Measurements from ENCODE around the gene SPATA18. TPM values are rescaled to one million over a fixed set of nuclear protein-coding genes. Genes with fewer than 3 reads are reported as not detected.
A peak's percentile ranks its signal among the peaks of the same experiment; 100 is the strongest.

Gene SPATA18
- total and polyA plus RNA-seq, 2 of the 13 experiments (the other 11 are each of a cell fraction or from before 2014, with no cell fraction given) = 5.7 to 13.2 TPM

DNA sequence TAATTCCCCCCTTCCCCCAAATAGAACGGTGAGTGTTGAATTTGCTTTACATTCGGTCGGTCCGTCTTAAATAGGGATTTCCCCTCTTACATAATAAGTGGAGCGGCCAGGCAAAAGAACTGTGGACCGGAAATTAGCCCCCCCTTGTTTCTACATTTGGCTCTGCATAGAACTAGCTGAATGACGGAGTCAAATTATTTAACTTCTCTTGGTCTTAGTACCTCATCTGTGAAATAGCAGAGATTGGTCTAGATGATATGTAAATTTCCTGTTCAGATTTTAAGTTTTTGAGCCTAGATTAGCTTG lies 1.3 kb downstream of the SPATA18 start (continued):
- TF ChIP-seq, protein P1, sequence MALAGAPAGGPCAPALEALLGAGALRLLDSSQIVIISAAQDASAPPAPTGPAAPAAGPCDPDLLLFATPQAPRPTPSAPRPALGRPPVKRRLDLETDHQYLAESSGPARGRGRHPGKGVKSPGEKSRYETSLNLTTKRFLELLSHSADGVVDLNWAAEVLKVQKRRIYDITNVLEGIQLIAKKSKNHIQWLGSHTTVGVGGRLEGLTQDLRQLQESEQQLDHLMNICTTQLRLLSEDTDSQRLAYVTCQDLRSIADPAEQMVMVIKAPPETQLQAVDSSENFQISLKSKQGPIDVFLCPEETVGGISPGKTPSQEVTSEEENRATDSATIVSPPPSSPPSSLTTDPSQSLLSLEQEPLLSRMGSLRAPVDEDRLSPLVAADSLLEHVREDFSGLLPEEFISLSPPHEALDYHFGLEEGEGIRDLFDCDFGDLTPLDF (CRISPR knock-in tag; IDR thresholded peaks at IDR 0.05) = no peak
- TF ChIP-seq NR1H2 (CRISPR knock-in tag; IDR thresholded peaks at IDR 0.05; ENCODE audit: borderline replicate concordance, low read depth) (no peak), GABPB1 (CRISPR knock-in tag; IDR thresholded peaks at IDR 0.05) (peak; percentile 75; the same call in 1 of the 2 replicates), ZNF883 (CRISPR knock-in tag; IDR thresholded peaks at IDR 0.05; ENCODE audit: not compliant biosample characterization) (no peak), IRX3 (CRISPR knock-in tag; IDR thresholded peaks at IDR 0.05; ENCODE audit: borderline replicate concordance, low read depth) (no peak), CREM (IDR thresholded peaks at IDR 0.05) (peak; percentile 43), CREM (CRISPR knock-in tag; IDR thresholded peaks at IDR 0.05) (no peak), TRIM24 (CRISPR knock-in tag; IDR thresholded peaks at IDR 0.05) (no peak), BCL6 (CRISPR knock-in tag; IDR thresholded peaks at IDR 0.05) (no peak), ZNF629 (CRISPR knock-in tag; conservative IDR thresholded peaks at IDR 0.05) (no peak), ZNF605 (CRISPR knock-in tag; IDR thresholded peaks at IDR 0.05) (no peak), ZNF468 (CRISPR knock-in tag; IDR thresholded peaks at IDR 0.05) (no peak), LCORL (IDR thresholded peaks at IDR 0.05) (no peak), LCORL (CRISPR knock-in tag; IDR thresholded peaks at IDR 0.05) (peak; percentile 62), RCOR2 (CRISPR knock-in tag; IDR thresholded peaks at IDR 0.05) (no peak), ZNF331 (CRISPR knock-in tag; IDR thresholded peaks at IDR 0.05) (0 out of 2 replicates have a peak, but pooled peaks have one; percentile 26), ZNF746 (CRISPR knock-in tag; IDR thresholded peaks at IDR 0.05) (peak; percentile 82; the same call in 1 of the 2 replicates)
- TF ChIP-seq, protein P2, sequence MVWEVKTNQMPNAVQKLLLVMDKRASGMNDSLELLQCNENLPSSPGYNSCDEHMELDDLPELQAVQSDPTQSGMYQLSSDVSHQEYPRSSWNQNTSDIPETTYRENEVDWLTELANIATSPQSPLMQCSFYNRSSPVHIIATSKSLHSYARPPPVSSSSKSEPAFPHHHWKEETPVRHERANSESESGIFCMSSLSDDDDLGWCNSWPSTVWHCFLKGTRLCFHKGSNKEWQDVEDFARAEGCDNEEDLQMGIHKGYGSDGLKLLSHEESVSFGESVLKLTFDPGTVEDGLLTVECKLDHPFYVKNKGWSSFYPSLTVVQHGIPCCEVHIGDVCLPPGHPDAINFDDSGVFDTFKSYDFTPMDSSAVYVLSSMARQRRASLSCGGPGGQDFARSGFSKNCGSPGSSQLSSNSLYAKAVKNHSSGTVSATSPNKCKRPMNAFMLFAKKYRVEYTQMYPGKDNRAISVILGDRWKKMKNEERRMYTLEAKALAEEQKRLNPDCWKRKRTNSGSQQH (CRISPR knock-in tag; IDR thresholded peaks at IDR 0.05; ENCODE audit: low read depth) = no peak; the same call in 1 of the 2 replicates
- TF ChIP-seq, protein P3, sequence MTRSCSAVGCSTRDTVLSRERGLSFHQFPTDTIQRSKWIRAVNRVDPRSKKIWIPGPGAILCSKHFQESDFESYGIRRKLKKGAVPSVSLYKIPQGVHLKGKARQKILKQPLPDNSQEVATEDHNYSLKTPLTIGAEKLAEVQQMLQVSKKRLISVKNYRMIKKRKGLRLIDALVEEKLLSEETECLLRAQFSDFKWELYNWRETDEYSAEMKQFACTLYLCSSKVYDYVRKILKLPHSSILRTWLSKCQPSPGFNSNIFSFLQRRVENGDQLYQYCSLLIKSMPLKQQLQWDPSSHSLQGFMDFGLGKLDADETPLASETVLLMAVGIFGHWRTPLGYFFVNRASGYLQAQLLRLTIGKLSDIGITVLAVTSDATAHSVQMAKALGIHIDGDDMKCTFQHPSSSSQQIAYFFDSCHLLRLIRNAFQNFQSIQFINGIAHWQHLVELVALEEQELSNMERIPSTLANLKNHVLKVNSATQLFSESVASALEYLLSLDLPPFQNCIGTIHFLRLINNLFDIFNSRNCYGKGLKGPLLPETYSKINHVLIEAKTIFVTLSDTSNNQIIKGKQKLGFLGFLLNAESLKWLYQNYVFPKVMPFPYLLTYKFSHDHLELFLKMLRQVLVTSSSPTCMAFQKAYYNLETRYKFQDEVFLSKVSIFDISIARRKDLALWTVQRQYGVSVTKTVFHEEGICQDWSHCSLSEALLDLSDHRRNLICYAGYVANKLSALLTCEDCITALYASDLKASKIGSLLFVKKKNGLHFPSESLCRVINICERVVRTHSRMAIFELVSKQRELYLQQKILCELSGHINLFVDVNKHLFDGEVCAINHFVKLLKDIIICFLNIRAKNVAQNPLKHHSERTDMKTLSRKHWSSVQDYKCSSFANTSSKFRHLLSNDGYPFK (CRISPR knock-in tag; IDR thresholded peaks at IDR 0.05; ENCODE audit: borderline replicate concordance) = no peak
- TF ChIP-seq, protein P4, sequence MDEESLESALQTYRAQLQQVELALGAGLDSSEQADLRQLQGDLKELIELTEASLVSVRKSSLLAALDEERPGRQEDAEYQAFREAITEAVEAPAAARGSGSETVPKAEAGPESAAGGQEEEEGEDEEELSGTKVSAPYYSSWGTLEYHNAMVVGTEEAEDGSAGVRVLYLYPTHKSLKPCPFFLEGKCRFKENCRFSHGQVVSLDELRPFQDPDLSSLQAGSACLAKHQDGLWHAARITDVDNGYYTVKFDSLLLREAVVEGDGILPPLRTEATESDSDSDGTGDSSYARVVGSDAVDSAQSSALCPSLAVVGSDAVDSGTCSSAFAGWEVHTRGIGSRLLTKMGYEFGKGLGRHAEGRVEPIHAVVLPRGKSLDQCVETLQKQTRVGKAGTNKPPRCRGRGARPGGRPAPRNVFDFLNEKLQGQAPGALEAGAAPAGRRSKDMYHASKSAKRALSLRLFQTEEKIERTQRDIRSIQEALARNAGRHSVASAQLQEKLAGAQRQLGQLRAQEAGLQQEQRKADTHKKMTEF (CRISPR knock-in tag; IDR thresholded peaks at IDR 0.05) = no peak
- TF ChIP-seq, protein P5, sequence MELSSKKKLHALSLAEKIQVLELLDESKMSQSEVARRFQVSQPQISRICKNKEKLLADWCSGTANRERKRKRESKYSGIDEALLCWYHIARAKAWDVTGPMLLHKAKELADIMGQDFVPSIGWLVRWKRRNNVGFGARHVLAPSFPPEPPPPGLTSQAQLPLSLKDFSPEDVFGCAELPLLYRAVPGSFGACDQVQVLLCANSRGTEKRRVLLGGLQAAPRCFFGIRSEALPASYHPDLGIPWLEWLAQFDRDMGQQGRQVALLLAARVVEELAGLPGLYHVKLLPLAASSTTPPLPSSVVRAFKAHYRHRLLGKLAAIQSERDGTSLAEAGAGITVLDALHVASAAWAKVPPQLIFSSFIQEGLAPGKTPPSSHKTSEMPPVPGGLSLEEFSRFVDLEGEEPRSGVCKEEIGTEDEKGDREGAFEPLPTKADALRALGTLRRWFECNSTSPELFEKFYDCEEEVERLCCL (CRISPR knock-in tag; IDR thresholded peaks at IDR 0.05; ENCODE audit: borderline replicate concordance) = no peak
- TF ChIP-seq, protein P6, sequence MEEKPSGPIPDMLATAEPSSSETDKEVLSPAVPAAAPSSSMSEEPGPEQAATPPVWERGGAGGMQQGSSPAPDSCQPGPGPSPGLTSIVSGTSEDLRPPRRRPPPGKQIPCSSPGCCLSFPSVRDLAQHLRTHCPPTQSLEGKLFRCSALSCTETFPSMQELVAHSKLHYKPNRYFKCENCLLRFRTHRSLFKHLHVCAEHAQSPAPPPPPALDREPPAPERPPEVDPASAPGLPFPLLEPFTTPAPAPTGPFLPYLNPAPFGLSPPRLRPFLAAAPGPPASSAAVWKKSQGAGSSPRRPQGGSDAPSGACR (CRISPR knock-in tag; IDR thresholded peaks at IDR 0.05) = no peak

Measured in HepG2 (cell line).